Left lobe of liver (tissue), 2 donors: Measurements from ENCODE around the gene RGL2. TPM values are rescaled to one million over a fixed set of nuclear protein-coding genes. Genes with fewer than 3 reads are reported as not detected.
"Not testable (repeated sequence)": the region's sequence is repeated elsewhere in the genome, so short reads cannot be mapped to it uniquely, and the experiment has no call there.

ENCODE experiments used
- ATAC-seq: fragments of 200-7000 bp; cut with Tn5 transposase; one replicate; pipeline ENCODE4 v1.9.1; 2020; ENCODE audit warnings: mild to moderate bottlenecking, moderate library complexity
- DNase-seq: peaks from one replicate; pipeline ENCODE4 v3.0.0-alpha.2; 2020; ENCODE audit warnings: low spot score
- total RNA-seq: library from RNA; stranded (reverse); gene quantifications from one replicate; pipeline ENCODE4 v1.2.1, GENCODE V29; 2021
- donor health status: DM: no; HTN: no; CAD: no; lungs with moderate emphysema.
- donor health status: DM: no; HTN: yes; CAD: no.

RGL2 gene
- total RNA-seq: 19.7 TPM

- ATAC-seq (peak; percentile 55), DNase-seq (peak; percentile 80)
Observed at GRCh38 chr6:33298773-33299236, at the start of gene RGL2. RGL2 (minus strand) TSS chr6:33298942; CDS start chr6:33298610, 332 bp downstream.

- DNase-seq: no peak
- no peak for ATAC-seq
Observed at GRCh38 chr6:33347816-33348215, 49.1 kb upstream of the RGL2 start.

- ATAC-seq, DNase-seq: not testable (repeated sequence)
Observed at GRCh38 chr6:33346972-33347371, 48.2 kb upstream of the RGL2 start.

GRCh38 chr6:33344701-33345697 is 46.3 kb upstream of the RGL2 start:
- no peak for DNase-seq
- ATAC-seq: peak; percentile 73

GRCh38 chr6:33343953-33344611 is 45.3 kb upstream of the RGL2 start:
- DNase-seq: no peak
- no peak for ATAC-seq

GRCh38 chr6:33343606-33343952 is 44.8 kb upstream of the RGL2 start:
- not testable (repeated sequence) for ATAC-seq, DNase-seq

GRCh38 chr6:33339193-33339592 is 40.5 kb upstream of the RGL2 start:
- DNase-seq (no peak), ATAC-seq (no peak)

- no peak for ATAC-seq
Observed at GRCh38 chr6:33336495-33336894, 37.8 kb upstream of the RGL2 start.

GRCh38 chr6:33335916-33336315 is 37.2 kb upstream of the RGL2 start:
- no peak for ATAC-seq

More at GRCh38 chr6:33336495-33336894, 37.8 kb upstream of the RGL2 start:
- no peak for DNase-seq

GRCh38 chr6:33333666-33334065 is 34.9 kb upstream of the RGL2 start:
- ATAC-seq (no peak), DNase-seq (no peak)

More at GRCh38 chr6:33335916-33336315, 37.2 kb upstream of the RGL2 start:
- no peak for DNase-seq

GRCh38 chr6:33330736-33331135 is 32.0 kb upstream of the RGL2 start:
- ATAC-seq: no peak
- no peak for DNase-seq

- ATAC-seq (no peak), DNase-seq (no peak)
Observed at GRCh38 chr6:33329058-33329457, 30.3 kb upstream of the RGL2 start.

GRCh38 chr6:33324125-33324524 is 25.4 kb upstream of the RGL2 start:
- ATAC-seq: no peak
- no peak for DNase-seq

- ATAC-seq (no peak), DNase-seq (no peak)
Observed at GRCh38 chr6:33323623-33323948, 24.8 kb upstream of the RGL2 start.

GRCh38 chr6:33321227-33321626 is 22.5 kb upstream of the RGL2 start:
- no peak for DNase-seq
- ATAC-seq: no peak

- peak; percentile 65 for DNase-seq
- ATAC-seq: no peak
Observed at GRCh38 chr6:33320315-33321181, 21.8 kb upstream of the RGL2 start.

- DNase-seq: no peak
- ATAC-seq: no peak
Observed at GRCh38 chr6:33319939-33320314, 21.2 kb upstream of the RGL2 start.

GRCh38 chr6:33318426-33319073 is 19.8 kb upstream of the RGL2 start:
- no peak for ATAC-seq
- DNase-seq: no peak

GRCh38 chr6:33317669-33318425 is 19.1 kb upstream of the RGL2 start, which contains the start of gene ZBTB22:
ZBTB22 (minus strand) TSS chr6:33317744; CDS start chr6:33316916, 828 bp downstream.
- DNase-seq: peak; percentile 99
- ATAC-seq: peak; percentile 79

GRCh38 chr6:33317419-33317668 is 18.6 kb upstream of the RGL2 start:
- DNase-seq (no peak), ATAC-seq (peak; percentile 6)
